HEK293T (cell line): ENCODE results near the gene CARM1.

ENCODE experiments used
- CTCF ChIA-PET: fragments of 350-600 bp; formaldehyde crosslinking; extraction: SDS; loops from one replicate; lab custom pipeline; 2021; ENCODE audit warnings: antibody characterized with exemption, inconsistent platforms; lab: Yijun Ruan, JAX
- POLR2A ChIA-PET: fragments of 350-600 bp; formaldehyde crosslinking; extraction: SDS; loops from one replicate; lab custom pipeline; 2020; ENCODE audit warnings: antibody characterized with exemption, inconsistent platforms; lab: Yijun Ruan, JAX
- DNase-seq: peaks from one replicate; pipeline ENCODE4 v3.0.0; 2012; ENCODE audit warnings: mixed read lengths; ENCODE audit errors: extremely low spot score
- LEF1 ChIP-seq: fragments of 450-650 bp; IDR thresholded peaks from 2 replicates; pipeline ENCODE4 v1.6.1; 2017; ENCODE audit warnings: mild to moderate bottlenecking, borderline replicate concordance
- ZNF384 ChIP-seq: fragments of 450-650 bp; IDR thresholded peaks from 2 replicates; pipeline ENCODE4 v1.6.1; 2016
- TF ChIP-seq, protein P1 (sequence below): fragments of 450-650 bp; IDR thresholded peaks from 2 replicates; pipeline ENCODE4 v1.6.1; 2016

Gene CARM1

GRCh38 chr19:10971107-10971726, 99.9 kb downstream of the CARM1 start:
- ChIA-PET CTCF (interaction anchor here (0.7 kb wide), 1 partner anchor 15 kb away, joined by 3 read pairs; no protein-coding TSS in a partner anchor), POLR2A (no interaction called here)
- TF ChIP-seq LEF1 = no peak
- TF ChIP-seq ZNF384 = peak; percentile 71
- TF ChIP-seq, protein P1, sequence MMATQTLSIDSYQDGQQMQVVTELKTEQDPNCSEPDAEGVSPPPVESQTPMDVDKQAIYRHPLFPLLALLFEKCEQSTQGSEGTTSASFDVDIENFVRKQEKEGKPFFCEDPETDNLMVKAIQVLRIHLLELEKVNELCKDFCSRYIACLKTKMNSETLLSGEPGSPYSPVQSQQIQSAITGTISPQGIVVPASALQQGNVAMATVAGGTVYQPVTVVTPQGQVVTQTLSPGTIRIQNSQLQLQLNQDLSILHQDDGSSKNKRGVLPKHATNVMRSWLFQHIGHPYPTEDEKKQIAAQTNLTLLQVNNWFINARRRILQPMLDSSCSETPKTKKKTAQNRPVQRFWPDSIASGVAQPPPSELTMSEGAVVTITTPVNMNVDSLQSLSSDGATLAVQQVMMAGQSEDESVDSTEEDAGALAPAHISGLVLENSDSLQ = peak; percentile 38
- DNase-seq = no peak
